Keratinocyte (primary cell): ENCODE measurements around the gene IL17RC. TPM values are rescaled to one million over a fixed set of nuclear protein-coding genes. Genes with fewer than 3 reads are reported as not detected.

Experiments used
- DNase-seq: peaks from one replicate; pipeline ENCODE4 v3.0.0-alpha.2; 2011; ENCODE audit warnings: low read depth, missing footprints, low spot score
- FAIRE-seq: peaks from 2 replicates; lab custom pipeline; 2011; peaks lifted over from hg19 to GRCh38; lab: Jason Lieb, UNC
- H2AFZ ChIP-seq: 2 replicates; pipeline ENCODE4 v1.6.0; 2012; ENCODE audit warnings: low read length, control low read depth, inconsistent platforms; ENCODE audit not compliant: control insufficient read depth
- H3K27ac ChIP-seq: 2 replicates; pipeline ENCODE4 v1.5.1; 2011; ENCODE audit warnings: low read length; ENCODE audit not compliant: control insufficient read depth, insufficient read depth
- H3K27me3 ChIP-seq: 3 replicates; pipeline ENCODE4 v1.6.0; 2011; ENCODE audit warnings: low read length; ENCODE audit not compliant: control insufficient read depth, insufficient read depth; ENCODE audit errors: extremely low read depth
- H3K36me3 ChIP-seq, 2 experiments: 2 replicates in 1 of 2; 3 replicates in 1 of 2; pipeline ENCODE4 v1.5.1; 2011; ENCODE audit warnings: low read length in 2 of 2, mild to moderate bottlenecking in 1 of 2; ENCODE audit not compliant: control insufficient read depth in 2 of 2, insufficient read depth in 2 of 2; ENCODE audit errors: extremely low read depth in 1 of 2
- H3K4me1 ChIP-seq: 3 replicates; pipeline ENCODE4 v1.5.1; 2011; ENCODE audit warnings: low read length; ENCODE audit not compliant: control insufficient read depth, insufficient read depth; ENCODE audit errors: extremely low read depth
- H3K4me2 ChIP-seq: 3 replicates; pipeline ENCODE4 v1.6.0; 2011; ENCODE audit warnings: low read depth, low read length; ENCODE audit not compliant: control insufficient read depth, insufficient read depth; ENCODE audit errors: extremely low read depth
- H3K4me3 ChIP-seq, 3 experiments: fragments of 200-600 bp in 1 of 3; sonication (generic) in 1 of 3; 2 replicates in 2 of 3; 3 replicates in 1 of 3; pipeline ENCODE4 v1.5.1; 2011 to 2016; ENCODE audit warnings: low read length in 3 of 3, mild to moderate bottlenecking in 3 of 3, control low read depth in 2 of 3, inconsistent platforms in 1 of 3, low read depth in 1 of 3, mixed read lengths in 1 of 3, mixed run types in 1 of 3, moderate library complexity in 1 of 3; ENCODE audit not compliant: control insufficient read depth in 2 of 3, insufficient read depth in 2 of 3; ENCODE audit errors: extremely low read depth in 1 of 3
- H3K79me2 ChIP-seq: 2 replicates; pipeline ENCODE4 v1.6.0; 2012; ENCODE audit warnings: low read length; ENCODE audit not compliant: control insufficient read depth, insufficient read depth
- H3K9ac ChIP-seq: 3 replicates; pipeline ENCODE4 v1.6.0; 2011; ENCODE audit warnings: low read length; ENCODE audit not compliant: control insufficient read depth, insufficient read depth; ENCODE audit errors: extremely low read depth
- H3K9me1 ChIP-seq: 3 replicates; pipeline ENCODE4 v1.6.0; 2011; ENCODE audit warnings: low read length; ENCODE audit not compliant: control insufficient read depth, insufficient read depth; ENCODE audit errors: extremely low read depth
- H3K9me3 ChIP-seq: 2 replicates; pipeline ENCODE4 v1.5.1; 2012; ENCODE audit warnings: low read depth, low read length; ENCODE audit not compliant: control insufficient read depth
- H4K20me1 ChIP-seq: 3 replicates; pipeline ENCODE4 v1.6.0; 2011; ENCODE audit warnings: low read length; ENCODE audit not compliant: control insufficient read depth, insufficient read depth; ENCODE audit errors: extremely low read depth
- EZH2 ChIP-seq: IDR thresholded peaks from one replicate; pipeline ENCODE4 v1.6.1; 2012; ENCODE audit warnings: inconsistent platforms, mild to moderate bottlenecking, low read length, moderate library complexity
- dilution Hi-C: fragments of 300-500 bp; cut with MboI; formaldehyde crosslinking; loops from one replicate; pipeline ENCODE4 v1.7.0; 2020; ENCODE audit warnings: low sequenced_read_pairs; ENCODE audit not compliant: extremely low pct_ligation_motif_present
- polyA plus RNA-seq, 5 experiments: library from polyadenylated mRNA; depleted of rRNA in 3 of 5; stranded (reverse) in 3 of 5; stranded (forward) in 1 of 5; unstranded in 1 of 5; fragments of >200 nt; gene quantifications; 1 replicate in 1 of 5; 2 replicates in 3 of 5; 3 replicates in 1 of 5; pipeline versions ENCODE4 v1.2.1 to v1.2.3, GENCODE V29; 2011 to 2012; ENCODE audit warnings: missing spikeins in 2 of 5, low read depth in 1 of 5, low replicate concordance in 1 of 5
- TF ChIP-seq, protein P1 (sequence below), 3 experiments: IDR thresholded peaks in 1 of 3; conservative IDR thresholded peaks in 1 of 3; optimal IDR thresholded peaks in 1 of 3; 2 replicates in 2 of 3; 3 replicates in 1 of 3; pipeline versions ENCODE3 to v1.5.1; 2011; ENCODE audit warnings: low read length in 3 of 3, mild to moderate bottlenecking in 3 of 3, moderate library complexity in 2 of 3, control low read depth in 1 of 3, inconsistent platforms in 1 of 3; ENCODE audit not compliant: insufficient read depth in 2 of 3; ENCODE audit errors: extremely low read depth in 1 of 3

IL17RC gene
- polyA plus RNA-seq, 1 donor (not counting 4 experiments of a cell fraction or from before 2014, with no cell fraction given): 6.3 TPM

DNA sequence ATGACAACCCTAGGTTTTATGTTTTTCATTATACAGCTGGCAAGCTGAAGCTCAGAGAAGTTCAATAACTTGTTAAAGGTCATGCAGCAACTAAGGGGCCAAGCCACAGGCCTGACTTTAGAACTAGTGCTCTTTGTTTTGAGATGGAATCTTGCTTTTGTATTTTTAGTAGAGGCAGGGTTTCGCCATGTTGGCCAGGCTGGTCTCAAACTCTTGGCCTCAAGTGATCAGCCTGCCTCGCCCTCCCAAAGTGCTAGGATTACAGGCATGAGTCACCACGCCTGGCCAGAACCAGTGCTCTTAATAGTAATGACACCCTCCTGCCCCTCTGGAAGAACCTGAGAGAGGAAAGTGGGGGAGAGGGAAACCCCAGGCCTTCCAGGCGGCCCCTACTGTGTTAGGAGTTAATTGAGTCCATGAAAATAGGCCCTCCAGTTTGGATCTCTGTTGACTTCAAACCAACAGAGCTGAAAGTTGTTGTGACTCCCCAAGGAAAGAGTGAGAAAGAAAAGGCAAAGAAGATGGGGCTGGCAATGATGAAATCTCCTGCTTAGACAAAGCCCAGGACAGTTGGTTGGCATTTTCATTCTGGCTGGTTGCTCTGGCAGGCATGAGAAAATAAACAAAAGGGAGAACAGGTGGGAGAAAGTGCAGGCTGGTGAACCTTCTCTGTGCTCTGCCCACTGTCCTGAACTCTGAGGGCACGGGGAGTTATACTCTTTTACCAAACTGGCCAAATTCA, 38.9 kb downstream of the IL17RC start:
- TF ChIP-seq EZH2: no peak
- TF ChIP-seq, protein P1, sequence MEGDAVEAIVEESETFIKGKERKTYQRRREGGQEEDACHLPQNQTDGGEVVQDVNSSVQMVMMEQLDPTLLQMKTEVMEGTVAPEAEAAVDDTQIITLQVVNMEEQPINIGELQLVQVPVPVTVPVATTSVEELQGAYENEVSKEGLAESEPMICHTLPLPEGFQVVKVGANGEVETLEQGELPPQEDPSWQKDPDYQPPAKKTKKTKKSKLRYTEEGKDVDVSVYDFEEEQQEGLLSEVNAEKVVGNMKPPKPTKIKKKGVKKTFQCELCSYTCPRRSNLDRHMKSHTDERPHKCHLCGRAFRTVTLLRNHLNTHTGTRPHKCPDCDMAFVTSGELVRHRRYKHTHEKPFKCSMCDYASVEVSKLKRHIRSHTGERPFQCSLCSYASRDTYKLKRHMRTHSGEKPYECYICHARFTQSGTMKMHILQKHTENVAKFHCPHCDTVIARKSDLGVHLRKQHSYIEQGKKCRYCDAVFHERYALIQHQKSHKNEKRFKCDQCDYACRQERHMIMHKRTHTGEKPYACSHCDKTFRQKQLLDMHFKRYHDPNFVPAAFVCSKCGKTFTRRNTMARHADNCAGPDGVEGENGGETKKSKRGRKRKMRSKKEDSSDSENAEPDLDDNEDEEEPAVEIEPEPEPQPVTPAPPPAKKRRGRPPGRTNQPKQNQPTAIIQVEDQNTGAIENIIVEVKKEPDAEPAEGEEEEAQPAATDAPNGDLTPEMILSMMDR (optimal IDR thresholded peaks at IDR 0.05 in 1 of 3, IDR thresholded peaks at IDR 0.05 in 1 of 3, conservative IDR thresholded peaks at IDR 0.05 in 1 of 3; ENCODE audit: extremely low read depth in 1 of 3, insufficient read depth in 2 of 3, low read length in 3 of 3): no peak
- H3K9me1 ChIP-seq: no peaks in the 10 kb centered on the region

DNA sequence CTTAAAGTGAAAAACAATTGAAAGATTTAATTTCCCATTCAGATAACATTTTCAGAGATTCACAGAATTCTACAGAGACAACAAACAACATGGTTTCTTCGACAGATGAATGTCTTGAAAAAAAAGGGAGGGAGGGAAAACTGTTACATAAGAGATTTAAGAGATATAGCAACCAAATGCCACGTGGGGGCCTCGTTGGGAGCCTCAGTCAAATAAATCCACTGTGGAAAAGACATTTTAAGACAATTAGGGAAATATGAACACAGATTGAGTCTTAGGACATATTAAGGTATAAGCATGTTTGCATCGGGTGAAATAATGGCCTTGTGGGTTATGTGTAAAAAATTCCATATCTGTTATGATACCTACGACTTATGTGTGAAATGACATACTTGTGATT, 40.3 kb downstream of the IL17RC start:
- Histone ChIP-seq H3K4me1 (no peaks in the 10 kb centered on the region), H3K36me3 (no peaks in the 10 kb centered on the region), H3K9me1 (no peaks in the 10 kb centered on the region), H3K79me2 (no peaks in the 10 kb centered on the region), H3K27me3 (no peaks in the 10 kb centered on the region), H4K20me1 (no peaks in the 10 kb centered on the region), H3K4me2 (no peak overlapping the region), H3K9me3 (no peaks in the 10 kb centered on the region), H2AFZ (no peak overlapping the region), H3K4me3 (no peak overlapping the region), H3K27ac (no peak overlapping the region), H3K9ac (no peak overlapping the region)
- dilution Hi-C loops: no loop called here
- FAIRE-seq: no peak
- DNase-seq: no peak
- no peak for TF ChIP-seq EZH2
- TF ChIP-seq, protein P1 (optimal IDR thresholded peaks at IDR 0.05 in 1 of 3, IDR thresholded peaks at IDR 0.05 in 1 of 3, conservative IDR thresholded peaks at IDR 0.05 in 1 of 3; ENCODE audit: extremely low read depth in 1 of 3, insufficient read depth in 2 of 3, low read length in 3 of 3): no peak

More for the DNA sequence above, 38.9 kb downstream of the IL17RC start:
- Histone ChIP-seq H3K79me2 (no peaks in the 10 kb centered on the region), H3K4me2 (no peak overlapping the region), H4K20me1 (no peaks in the 10 kb centered on the region), H3K9ac (no peak overlapping the region), H3K4me3 (no peak overlapping the region), H3K27ac (no peak overlapping the region), H3K9me3 (no peaks in the 10 kb centered on the region), H2AFZ (no peak overlapping the region), H3K36me3 (no peaks in the 10 kb centered on the region), H3K27me3 (no peaks in the 10 kb centered on the region), H3K4me1 (no peaks in the 10 kb centered on the region)
- dilution Hi-C loops: no loop called here
- no peak for DNase-seq
- no peak for FAIRE-seq
